ENCODE data around the gene DLGAP1. TPM values are rescaled to one million over a fixed set of nuclear protein-coding genes. Genes with fewer than 3 reads are reported as not detected.

Gene DLGAP1
- total RNA-seq, 1 experiment from 2014 or later: 0.39 TPM

GRCh38 chr18:3596637-3597384 lies 858.3 kb downstream of the DLGAP1 start:
- ATAC-seq (peak; percentile 16; the same call in 1 of the 2 replicates), DNase-seq (ENCODE audit: low read depth, low spot score) (no peak)
- no peaks in the 10 kb centered on the region for H4K20me1 ChIP-seq (ENCODE audit: insufficient read depth)
- peak overlapping the region; percentile 100 for H3K27ac ChIP-seq (ENCODE audit: low read depth, low read length)
- H3K9me2 ChIP-seq (ENCODE audit: insufficient read depth): no peaks in the 10 kb centered on the region
- H3K27me3 ChIP-seq (ENCODE audit: insufficient read depth, low read length): no peaks in the 10 kb centered on the region
- H3K79me2 ChIP-seq (ENCODE audit: insufficient read depth, low read length): peaks cover 61% of the 10 kb centered on the region
- peak overlapping the region; percentile 95 for H3K9ac ChIP-seq (ENCODE audit: low read length)
- peaks cover 86 to 93% of the 10 kb centered on the region in 2 experiments for H3K4me1 ChIP-seq (ENCODE audit: control insufficient read depth in 1 of 2, insufficient read depth in 2 of 2, low read length in 2 of 2)
- ChIA-PET CTCF (interaction anchor here (4.2 kb wide), 1 partner anchor 69 kb away, joined by 45 read pairs; no protein-coding TSS in a partner anchor), RAD21 (ENCODE audit: low non-redundant PET in 1 of 2, low total read pairs in 2 of 2, uncharacterized antibody in 2 of 2, unreplicated experiment in 2 of 2) (no interaction called here), POLR2A (interaction anchor here (0.9 to 7.8 kb wide), 8 partner anchors 11 to 143 kb away, joined by 3 to 68 read pairs (median 14); no protein-coding TSS in a partner anchor)
- H3K4me2 ChIP-seq (ENCODE audit: low read length): peak overlapping the region; percentile 92
- no peaks in the 10 kb centered on the region for H3K9me3 ChIP-seq (ENCODE audit: control insufficient read depth in 1 of 2, insufficient read depth in 1 of 2, low read depth in 1 of 2, low read length in 2 of 2)
- BruUV-seq (replicated peaks): no TSS peak
- H2AFZ ChIP-seq (ENCODE audit: low read depth, low read length, poor library complexity, severe bottlenecking): no peak overlapping the region
- peaks cover 0 to 14% of the 10 kb centered on the region in 2 experiments; a peak in 1 of 4 replicates for H3K36me3 ChIP-seq (ENCODE audit: control insufficient read depth in 1 of 2, insufficient read depth in 2 of 2, low read length in 2 of 2)
- peak; percentile 97 for TF ChIP-seq TCF7L2 (IDR thresholded peaks at IDR 0.05; ENCODE audit: borderline replicate concordance, extremely low read depth, insufficient read depth, insufficient read length)
- no peak for TF ChIP-seq SP1 (IDR thresholded peaks at IDR 0.05; ENCODE audit: low read depth)
- TF ChIP-seq REST (IDR thresholded peaks at IDR 0.05; ENCODE audit: low read depth): no peak
- no peak for TF ChIP-seq CEBPB (IDR thresholded peaks at IDR 0.05; ENCODE audit: low read depth)
- no peak for TF ChIP-seq SRF (IDR thresholded peaks at IDR 0.05; ENCODE audit: low read depth)
- TF ChIP-seq ELF1 (IDR thresholded peaks at IDR 0.05; ENCODE audit: borderline replicate concordance, low read depth): no peak
- TF ChIP-seq FOSL1 (IDR thresholded peaks at IDR 0.05; ENCODE audit: low read depth): no peak
- no peak for TF ChIP-seq EZH2phosphoT487 (IDR thresholded peaks at IDR 0.05; ENCODE audit: borderline replicate concordance)
- no peak for TF ChIP-seq CBX3 (IDR thresholded peaks at IDR 0.05; ENCODE audit: low read depth)
- TF ChIP-seq CTCF (IDR thresholded peaks at IDR 0.05 in 2 of 3, conservative IDR thresholded peaks at IDR 0.05 in 1 of 3; ENCODE audit: borderline replicate concordance in 1 of 3, insufficient read depth in 1 of 3, low read depth in 2 of 3, low read length in 2 of 3): peak in 2 of 3 experiments; percentile 14 to 28; a peak in 1 of 6 replicates
- no peak for TF ChIP-seq RAD21 (IDR thresholded peaks at IDR 0.05; ENCODE audit: low read depth)
- TF ChIP-seq POLR2AphosphoS5 (IDR thresholded peaks at IDR 0.05; ENCODE audit: low read depth, low read length): peak; percentile 34
- no peak for TF ChIP-seq ATF3 (IDR thresholded peaks at IDR 0.05)
- TF ChIP-seq POLR2A (IDR thresholded peaks at IDR 0.05; ENCODE audit: borderline replicate concordance, extremely low read depth, insufficient read depth, insufficient read length): no peak
- TF ChIP-seq YY1 (IDR thresholded peaks at IDR 0.05; ENCODE audit: extremely low read depth, insufficient replicate concordance, low read depth, low read length): no peak
- no peak for TF ChIP-seq EGR1 (IDR thresholded peaks at IDR 0.05; ENCODE audit: low read depth)
- no peak for TF ChIP-seq SIN3A (IDR thresholded peaks at IDR 0.05; ENCODE audit: low read depth)
- no peak for TF ChIP-seq MAX (IDR thresholded peaks at IDR 0.05)
- TF ChIP-seq EZH2 (IDR thresholded peaks at IDR 0.05): no peak
- TF ChIP-seq ZFX (IDR thresholded peaks at IDR 0.05): no peak
- H3K4me3 ChIP-seq (replicated peaks in 1 of 2; ENCODE audit: low read depth in 1 of 2, low read length in 2 of 2): peak overlapping the region; percentile 60 to 81; a peak in 3 of 4 replicates
- intact Hi-C loops (cut with micrococcal nuclease): no loop called here

Data from HCT116 (cell line).